NCI-H524 (cell line): ENCODE measurements around the gene BCL10.

ENCODE experiments used
- DNase-seq, 2 experiments: peaks; one replicate each; lab custom pipeline; 2025; lab: John Stamatoyannopoulos, UW

The BCL10 gene

GRCh38 chr1:85276215-85276977, at the start of gene BCL10:
BCL10 (minus strand) TSS chr1:85276632; CDS start chr1:85276352, 280 bp downstream.
- DNase-seq, result peak; percentile 96 to 98

- no peak for DNase-seq
These were observed 49.5 kb upstream of the BCL10 start for GRCh38 chr1:85325920-85326319.

- no peak for DNase-seq
These were observed 47.3 kb upstream of the BCL10 start for GRCh38 chr1:85323770-85324169.

GRCh38 chr1:85322655-85323054, 46.2 kb upstream of the BCL10 start:
- no peak for DNase-seq

- DNase-seq, result peak in 1 of 2 experiments; percentile 48
These were observed 45.0 kb upstream of the BCL10 start for GRCh38 chr1:85321237-85321964.

- DNase-seq, result no peak
These were observed 44.1 kb upstream of the BCL10 start for GRCh38 chr1:85320371-85321131.

GRCh38 chr1:85319931-85320330, 43.5 kb upstream of the BCL10 start:
- no peak for DNase-seq

- no peak for DNase-seq
These were observed 43.1 kb upstream of the BCL10 start for GRCh38 chr1:85319491-85319890.

- DNase-seq, result no peak
These were observed 41.8 kb upstream of the BCL10 start for GRCh38 chr1:85318217-85318616.

GRCh38 chr1:85317560-85317959, 41.1 kb upstream of the BCL10 start:
- DNase-seq, result no peak

- no peak for DNase-seq
These were observed 39.9 kb upstream of the BCL10 start for GRCh38 chr1:85316321-85316720.

GRCh38 chr1:85315789-85316188, 39.4 kb upstream of the BCL10 start:
- no peak for DNase-seq

- DNase-seq, result no peak
These were observed 38.3 kb upstream of the BCL10 start for GRCh38 chr1:85314726-85315125.

GRCh38 chr1:85313888-85314696, 37.7 kb upstream of the BCL10 start:
- DNase-seq, result peak in 1 of 2 experiments; percentile 2

GRCh38 chr1:85311818-85312217, 35.4 kb upstream of the BCL10 start:
- no peak for DNase-seq

GRCh38 chr1:85308833-85309350, 32.5 kb upstream of the BCL10 start:
- peak in 1 of 2 experiments; percentile 24 for DNase-seq

- peak; percentile 68 to 74 for DNase-seq
These were observed 31.8 kb upstream of the BCL10 start for GRCh38 chr1:85307987-85308832.

- no peak for DNase-seq
These were observed 29.8 kb upstream of the BCL10 start for GRCh38 chr1:85306236-85306635.

- DNase-seq, result no peak
These were observed 27.2 kb upstream of the BCL10 start for GRCh38 chr1:85303440-85304162.

GRCh38 chr1:85300140-85300539, 23.7 kb upstream of the BCL10 start:
- no peak for DNase-seq
